Endothelial cell of umbilical vein (primary cell): Measurements from ENCODE around the gene MED12L. TPM values are rescaled to one million over a fixed set of nuclear protein-coding genes. Genes with fewer than 3 reads are reported as not detected.

ENCODE experiments used
- BruUV-seq: library from RNA; stranded (reverse); fragments of 400-500 nt; replicated peaks from 2 replicates; lab custom pipeline; 2021; lab: Mats Ljungman, UMichigan
- CTCF ChIA-PET: fragments of 300-600, 350-600 bp; sonication (Branson Sonifier 250); formaldehyde crosslinking; loops from one replicate; lab custom pipeline; 2021; ENCODE audit warnings: antibody characterized with exemption, inconsistent platforms; lab: Charles Lee
- POLR2A ChIA-PET: fragments of 300-600, 350-600 bp; sonication (Branson Sonifier 250); formaldehyde crosslinking; loops from one replicate; lab custom pipeline; 2021; ENCODE audit warnings: antibody characterized with exemption, inconsistent platforms; lab: Charles Lee
- DNase-seq: peaks from one replicate; pipeline ENCODE4 v3.0.0-alpha.2; 2011; ENCODE audit warnings: low read depth, low spot score
- FAIRE-seq: peaks from 2 replicates; lab custom pipeline; 2011; peaks lifted over from hg19 to GRCh38; lab: Jason Lieb, UNC
- H2AFZ ChIP-seq: 2 replicates; pipeline ENCODE4 v1.6.0; 2012; ENCODE audit warnings: low read depth, low read length, control low read depth, inconsistent platforms
- H3K27ac ChIP-seq: 2 replicates; pipeline ENCODE4 v1.5.1; 2011; ENCODE audit warnings: low read depth, mild to moderate bottlenecking, control low read depth, low read length, moderate library complexity; ENCODE audit not compliant: insufficient read depth
- H3K27me3 ChIP-seq, 2 experiments: 2 replicates each; pipeline versions ENCODE4 v1.6.0 to v1.6.1; 2011; ENCODE audit warnings: low read length in 2 of 2, mixed read lengths in 1 of 2; ENCODE audit not compliant: control insufficient read depth in 2 of 2, insufficient read depth in 2 of 2
- H3K36me3 ChIP-seq, 2 experiments: 2 replicates in 1 of 2; 3 replicates in 1 of 2; pipeline ENCODE4 v1.5.1; 2011; ENCODE audit warnings: low read length in 2 of 2, mild to moderate bottlenecking in 1 of 2, moderate library complexity in 1 of 2; ENCODE audit not compliant: control insufficient read depth in 2 of 2, insufficient read depth in 2 of 2; ENCODE audit errors: extremely low read depth in 1 of 2
- H3K4me1 ChIP-seq: 3 replicates; pipeline ENCODE4 v1.5.1; 2011; ENCODE audit warnings: mild to moderate bottlenecking, low read length; ENCODE audit not compliant: control insufficient read depth, insufficient read depth; ENCODE audit errors: extremely low read depth
- H3K4me2 ChIP-seq: 2 replicates; pipeline ENCODE4 v1.6.1; 2011; ENCODE audit warnings: low read length, control low read depth, mixed read lengths; ENCODE audit not compliant: insufficient read depth
- H3K4me3 ChIP-seq, 3 experiments: fragments of 200-600 bp in 1 of 3; sonication (generic), shearing (Covaris generic) in 1 of 3; replicated peaks in 1 of 3; 2 replicates each; pipeline ENCODE4 v1.5.1; 2011 to 2016; ENCODE audit warnings: control low read depth in 3 of 3, low read length in 3 of 3, mild to moderate bottlenecking in 2 of 3, inconsistent platforms in 1 of 3, low read depth in 1 of 3, moderate library complexity in 1 of 3; ENCODE audit not compliant: insufficient read depth in 1 of 3
- H3K79me2 ChIP-seq: 2 replicates; pipeline ENCODE4 v1.6.0; 2012; ENCODE audit warnings: low read length, inconsistent platforms; ENCODE audit not compliant: control insufficient read depth, insufficient read depth
- H3K9ac ChIP-seq: replicated peaks from 2 replicates; pipeline ENCODE3; 2011; ENCODE audit warnings: low read length, control low read depth; ENCODE audit not compliant: insufficient read depth; ENCODE audit errors: extremely low read depth
- H3K9me1 ChIP-seq: replicated peaks from 3 replicates; pipeline ENCODE4 v1.6.0; 2011; ENCODE audit warnings: mild to moderate bottlenecking, low read length; ENCODE audit not compliant: control insufficient read depth, insufficient read depth; ENCODE audit errors: extremely low read depth
- H3K9me3 ChIP-seq: replicated peaks from 2 replicates; pipeline ENCODE4 v1.5.1; 2012; ENCODE audit warnings: low read length, inconsistent platforms; ENCODE audit not compliant: control insufficient read depth, insufficient read depth
- H4K20me1 ChIP-seq: replicated peaks from 2 replicates; pipeline ENCODE3; 2011; ENCODE audit warnings: mild to moderate bottlenecking, low read length; ENCODE audit not compliant: control insufficient read depth, insufficient read depth; ENCODE audit errors: extremely low read depth
- EZH2 ChIP-seq: IDR thresholded peaks from 2 replicates; pipeline ENCODE4 v1.6.1; 2012; ENCODE audit warnings: borderline replicate concordance, low read depth, mild to moderate bottlenecking, moderate library complexity, low read length, inconsistent platforms; ENCODE audit not compliant: severe bottlenecking
- FOS ChIP-seq: IDR thresholded peaks from 2 replicates; pipeline ENCODE4 v1.6.1; 2011; ENCODE audit warnings: mild to moderate bottlenecking, low read length, moderate library complexity, borderline replicate concordance; ENCODE audit not compliant: insufficient read depth
- GATA2 ChIP-seq: IDR thresholded peaks from 2 replicates; pipeline ENCODE4 v1.7.0; 2011; ENCODE audit warnings: low read depth, mild to moderate bottlenecking, moderate library complexity, mixed read lengths, low read length; ENCODE audit not compliant: insufficient read length, insufficient read depth
- JUN ChIP-seq: IDR thresholded peaks from 2 replicates; pipeline ENCODE4 v1.6.1; 2011; ENCODE audit warnings: borderline replicate concordance, low read depth; ENCODE audit not compliant: insufficient read length, insufficient read depth
- MAX ChIP-seq: IDR thresholded peaks from 2 replicates; pipeline ENCODE4 v1.6.1; 2011; ENCODE audit not compliant: insufficient read depth, insufficient read length
- MYC ChIP-seq: IDR thresholded peaks from one replicate; pipeline ENCODE4 v1.6.1; 2011; ENCODE audit warnings: mild to moderate bottlenecking, low read depth, low read length
- POLR2A ChIP-seq: IDR thresholded peaks from 2 replicates; pipeline ENCODE4 v1.6.1; 2012; ENCODE audit warnings: low read depth, mild to moderate bottlenecking, control low read depth, low read length
- POLR2AphosphoS5 ChIP-seq: IDR thresholded peaks from 2 replicates; pipeline ENCODE4 v1.6.1; 2012; ENCODE audit warnings: low read depth, mild to moderate bottlenecking, control low read depth, low read length, moderate library complexity; ENCODE audit not compliant: insufficient read depth
- dilution Hi-C: fragments of 300-500 bp; cut with MboI; formaldehyde crosslinking; loops from one replicate; pipeline ENCODE4 v1.15.0; 2019; ENCODE audit warnings: low sequenced_read_pairs; ENCODE audit not compliant: extremely low pct_ligation_motif_present
- intact Hi-C: fragments of 100-400 bp; cut with micrococcal nuclease; formaldehyde crosslinking; loops from one replicate; pipeline ENCODE4 v1.10.0; 2022
- polyA plus RNA-seq, 4 experiments: library from polyadenylated mRNA; depleted of rRNA in 3 of 4; stranded (reverse) in 3 of 4; unstranded in 1 of 4; fragments of >200 nt; gene quantifications; 2 replicates each; pipeline versions ENCODE4 v1.2.1 to v1.2.3, GENCODE V29; 2011 to 2012; ENCODE audit warnings: missing spikeins in 1 of 4
- total RNA-seq: library from RNA; stranded (reverse); gene quantifications from 2 replicates; pipeline ENCODE4 v1.2.3, GENCODE V29; 2021

Gene MED12L
- total and polyA plus RNA-seq, 2 donors (not counting 3 experiments of a cell fraction or from before 2014, with no cell fraction given) = 0.03 to 0.27 TPM

- H3K27ac ChIP-seq = no peak overlapping the region
- no peak overlapping the region for H3K4me2 ChIP-seq
- H3K27me3 ChIP-seq = no peaks in the 10 kb centered on the region
- ChIA-PET CTCF (no interaction called here), POLR2A (no interaction called here)
- no peaks in the 10 kb centered on the region for H3K4me1 ChIP-seq
- no peak overlapping the region for H3K4me3 ChIP-seq
- no peaks in the 10 kb centered on the region for H3K9me1 ChIP-seq
- no peaks in the 10 kb centered on the region for H4K20me1 ChIP-seq
- no peaks in the 10 kb centered on the region for H3K79me2 ChIP-seq
- no peak for DNase-seq
- intact Hi-C loops = no loop called here
- no peak for TF ChIP-seq FOS
- TF ChIP-seq MYC = no peak
- TF ChIP-seq GATA2 = no peak
- no peak for TF ChIP-seq POLR2A
- TF ChIP-seq JUN = no peak
- no peak for TF ChIP-seq POLR2AphosphoS5
- dilution Hi-C loops = no loop called here
- no TSS peak for BruUV-seq
- no peak overlapping the region for H2AFZ ChIP-seq
- H3K36me3 ChIP-seq = no peaks in the 10 kb centered on the region
- H3K9me3 ChIP-seq = no peaks in the 10 kb centered on the region
- FAIRE-seq = no peak
- no peak overlapping the region for H3K9ac ChIP-seq
Measured at GRCh38 chr3:151264605-151265004, 179.1 kb downstream of the MED12L start.

- Histone ChIP-seq H3K36me3 (no peaks in the 10 kb centered on the region), H2AFZ (no peak overlapping the region), H4K20me1 (no peaks in the 10 kb centered on the region), H3K4me1 (no peaks in the 10 kb centered on the region), H3K9me1 (no peaks in the 10 kb centered on the region), H3K9ac (no peak overlapping the region), H3K4me3 (no peak overlapping the region), H3K9me3 (no peaks in the 10 kb centered on the region), H3K27me3 (no peaks in the 10 kb centered on the region), H3K79me2 (no peaks in the 10 kb centered on the region), H3K4me2 (no peak overlapping the region), H3K27ac (no peak overlapping the region)
- intact Hi-C loops = no loop called here
- DNase-seq (no peak), FAIRE-seq (no peak)
- dilution Hi-C loops = no loop called here
- BruUV-seq = no TSS peak
- no peak for TF ChIP-seq EZH2
- TF ChIP-seq MAX = no peak
- TF ChIP-seq JUN = no peak
- TF ChIP-seq POLR2A = no peak
- no peak for TF ChIP-seq POLR2AphosphoS5
- no peak for TF ChIP-seq GATA2
- ChIA-PET POLR2A (no interaction called here), CTCF (no interaction called here)
Measured at GRCh38 chr3:151265166-151265565, 179.7 kb downstream of the MED12L start.
